IPS-NIHi7 (cell line): ENCODE data around the gene PRRG2.

Experiments
- DNase-seq: peaks from one replicate; pipeline ENCODE4 v3.0.0; 2012; ENCODE audit warnings: mixed read lengths; ENCODE audit errors: extremely low spot score

The PRRG2 gene

DNA sequence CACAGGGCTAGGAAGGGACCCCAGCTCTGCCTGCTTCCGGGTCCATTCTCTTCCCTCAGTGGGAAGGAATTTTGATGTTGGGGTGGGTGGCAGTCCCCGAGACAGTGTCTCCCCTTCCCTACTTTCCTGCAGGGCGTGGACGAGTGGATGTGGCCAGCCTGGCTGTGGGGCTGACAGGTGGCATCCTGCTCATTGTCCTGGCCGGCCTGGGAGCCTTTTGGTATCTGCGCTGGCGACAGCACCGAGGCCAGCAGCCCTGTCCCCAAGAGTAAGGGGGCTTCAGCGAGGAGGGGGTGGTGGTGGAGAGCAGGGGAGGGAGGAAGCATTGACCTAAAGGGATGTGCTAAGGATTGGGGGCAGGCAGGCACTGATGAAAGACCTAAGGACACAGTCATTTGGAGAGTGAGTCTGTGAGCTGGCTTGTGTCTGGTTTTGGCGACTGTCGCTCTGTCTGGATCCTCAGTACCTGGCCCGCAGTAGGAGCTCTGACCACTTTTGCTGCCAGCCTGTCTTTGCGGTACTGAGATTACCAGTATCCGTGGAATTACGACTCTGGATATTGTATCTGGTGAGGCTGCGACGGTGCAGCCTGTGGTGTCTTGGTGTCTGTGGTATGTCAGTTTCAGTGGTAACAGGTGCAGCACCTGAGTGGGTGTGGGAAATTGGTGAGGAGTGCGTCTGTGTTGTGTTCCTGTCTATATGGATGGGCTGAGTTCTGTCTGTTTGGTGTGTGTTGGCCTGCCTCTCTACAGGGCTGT lies 7.4 kb downstream of the PRRG2 start:
- no peak for DNase-seq

- DNase-seq: no peak
Observed at GRCh38 chr19:49589502-49589905, 8.4 kb downstream of the PRRG2 start.

DNA sequence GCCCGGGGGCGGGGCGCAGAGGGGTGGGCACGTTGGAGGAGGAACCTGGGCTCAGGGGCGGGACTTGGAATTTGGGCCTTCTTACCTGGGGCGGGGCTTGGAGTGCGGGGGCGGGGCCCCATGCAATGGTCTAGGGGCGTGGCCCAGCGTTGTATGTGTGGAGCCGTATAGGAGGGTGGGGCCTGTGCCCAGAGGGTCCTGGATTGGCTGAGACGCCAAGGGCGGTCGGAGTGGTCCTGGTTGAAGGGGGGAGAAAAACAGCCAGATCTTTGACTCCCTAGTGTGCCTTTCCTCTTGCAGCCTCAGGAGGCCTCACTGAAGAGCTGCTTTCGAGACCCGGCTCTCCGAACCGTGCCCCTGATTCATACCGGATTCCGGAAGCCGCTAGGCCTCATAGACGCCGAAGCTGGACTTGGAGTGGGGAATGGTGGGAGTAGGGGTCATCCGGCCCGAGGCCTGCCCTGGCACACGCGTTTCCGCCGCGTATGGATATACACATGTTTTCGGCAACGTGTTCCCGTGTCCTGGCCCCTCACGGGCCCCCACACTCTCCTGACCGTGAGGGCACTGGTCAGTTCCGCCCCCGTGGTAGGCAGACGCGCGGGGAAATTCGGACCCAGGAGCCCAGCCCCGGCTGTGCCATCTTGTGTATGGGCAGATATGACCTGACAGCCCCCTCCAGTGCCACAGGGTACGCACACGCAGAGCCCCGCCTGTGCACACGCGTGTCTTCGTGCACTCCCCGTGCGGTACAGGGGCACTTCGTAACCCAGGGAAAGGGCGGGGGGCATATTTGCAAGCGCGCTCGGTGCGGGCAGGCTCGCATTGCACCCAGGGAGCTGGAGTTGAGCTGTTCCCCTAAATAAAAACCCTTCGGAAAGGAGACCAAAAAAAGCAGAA lies 9.2 kb downstream of the PRRG2 start:
- DNase-seq: peak; percentile 95

DNA sequence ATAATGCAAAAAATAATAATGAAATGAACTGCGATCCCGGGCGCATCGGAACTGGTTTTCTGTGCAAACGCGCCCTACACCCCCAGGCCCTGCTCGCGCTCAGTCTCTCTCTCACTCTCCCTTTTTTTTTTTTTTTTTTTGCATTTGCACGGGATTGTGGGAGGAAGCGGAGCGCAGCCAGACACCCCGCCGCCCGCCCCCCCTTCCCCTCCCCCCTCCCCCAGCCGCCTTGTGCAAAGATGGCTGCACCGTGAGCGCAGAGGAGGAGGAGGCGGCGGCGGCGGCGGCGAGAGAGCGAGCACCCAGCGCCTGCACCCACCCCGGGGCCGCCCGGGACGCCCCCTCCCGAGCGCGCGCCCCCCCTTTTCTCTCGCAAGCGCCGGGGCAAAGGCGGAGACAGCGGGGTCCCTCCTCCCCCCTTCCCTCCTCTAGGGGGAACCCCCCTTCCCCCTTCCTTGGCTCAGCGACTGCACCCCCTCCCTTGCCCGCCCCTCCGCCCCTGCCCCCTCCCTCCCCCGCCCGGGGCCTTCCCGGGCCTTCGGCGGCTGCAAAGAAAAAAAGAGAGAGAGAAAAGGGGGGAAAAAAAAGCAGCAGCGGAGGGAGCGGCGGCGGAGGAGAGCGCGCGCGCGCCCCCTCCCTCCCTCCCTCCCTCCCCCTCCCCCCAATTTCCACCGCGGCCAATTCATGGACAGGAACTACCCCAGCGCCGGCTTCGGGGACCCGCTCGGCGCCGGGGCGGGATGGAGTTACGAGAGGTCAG lies 10.0 kb downstream of the PRRG2 start, which contains the start of gene PRR12:
PRR12 (plus strand) TSS at position 212 of the 760 bp plus-strand sequence; CDS start at position 685, 473 bp downstream.
- peak; percentile 72 for DNase-seq

DNA sequence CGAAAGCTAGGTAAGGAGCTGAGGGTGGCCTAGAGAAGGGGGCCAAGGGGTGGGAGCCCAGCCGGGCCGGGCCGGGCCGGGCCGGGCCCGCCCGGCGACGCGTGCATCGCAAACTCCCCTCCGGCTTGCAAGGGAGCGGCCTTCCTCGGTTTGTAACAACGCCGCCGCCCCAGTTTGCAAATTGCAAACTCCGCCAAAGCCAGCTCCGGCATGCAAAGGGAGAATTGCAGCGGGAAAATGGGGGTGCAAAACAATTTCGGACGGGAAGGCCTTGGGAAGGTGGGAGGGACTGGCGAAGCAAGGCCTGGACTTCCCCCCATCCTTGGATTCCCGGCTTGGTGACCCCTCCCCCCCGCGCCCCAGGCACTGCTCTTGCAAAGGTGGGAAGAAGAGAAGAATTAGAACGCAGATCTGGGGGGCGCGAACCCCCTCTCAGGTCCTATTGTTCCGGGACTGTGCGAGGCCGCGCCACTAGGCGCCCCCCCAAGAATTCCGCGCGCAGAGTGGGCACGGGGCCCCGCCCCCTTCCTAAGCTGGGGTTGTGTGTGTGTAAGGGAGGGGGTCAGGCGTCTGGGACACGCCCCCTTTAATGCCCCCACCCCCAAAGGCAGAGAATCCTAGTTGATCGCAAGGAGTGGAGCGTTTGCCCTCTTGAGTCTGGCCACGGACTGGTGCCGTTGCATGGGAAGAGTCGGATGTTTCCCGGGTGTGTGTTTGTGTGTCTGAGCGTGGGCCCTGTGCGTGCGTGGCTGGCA lies 10.8 kb downstream of the PRRG2 start:
- DNase-seq: no peak

GRCh38 chr19:49592486-49593232 lies 11.5 kb downstream of the PRRG2 start:
- DNase-seq: no peak

GRCh38 chr19:49593233-49594113 lies 12.4 kb downstream of the PRRG2 start:
- DNase-seq: peak; percentile 100

DNA sequence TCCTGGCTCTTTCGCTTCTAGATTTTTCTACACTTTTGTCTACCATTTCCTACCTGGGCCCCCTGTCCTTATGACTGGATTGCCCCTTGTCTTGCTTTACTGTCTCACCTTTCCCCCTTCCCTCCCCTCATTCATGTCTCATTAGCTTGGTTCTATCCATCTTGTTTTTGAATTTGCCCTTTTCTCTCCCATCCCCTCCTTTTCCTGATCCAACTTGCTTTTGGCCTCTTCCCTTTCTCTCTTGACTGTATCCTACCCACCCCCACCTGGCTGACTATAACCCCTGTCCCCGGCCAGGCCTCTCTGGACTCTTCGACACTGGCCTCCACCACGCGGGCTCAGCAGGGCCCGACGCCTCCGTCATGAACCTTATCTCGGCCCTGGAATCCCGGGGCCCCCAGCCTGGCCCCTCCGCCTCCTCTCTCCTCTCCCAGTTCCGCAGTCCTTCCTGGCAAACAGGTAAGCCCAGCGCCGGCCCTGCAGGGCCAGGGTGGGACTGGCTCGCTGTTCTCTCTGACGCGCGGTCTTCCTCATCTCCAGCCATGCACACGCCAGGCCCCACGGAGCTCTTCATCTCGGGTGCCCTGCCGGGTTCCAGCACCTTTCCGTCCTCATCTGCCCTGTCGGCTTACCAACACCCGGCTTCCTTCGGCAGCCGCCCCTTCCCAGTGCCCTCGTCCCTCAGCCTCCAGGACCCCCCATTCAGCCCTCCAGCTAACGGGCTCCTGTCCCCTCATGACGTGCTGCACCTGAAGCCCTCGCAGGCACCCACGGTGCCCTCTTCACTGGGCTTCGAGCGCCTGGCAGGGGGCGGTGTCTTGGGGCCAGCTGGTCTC lies 13.3 kb downstream of the PRRG2 start:
- no peak for DNase-seq

DNA sequence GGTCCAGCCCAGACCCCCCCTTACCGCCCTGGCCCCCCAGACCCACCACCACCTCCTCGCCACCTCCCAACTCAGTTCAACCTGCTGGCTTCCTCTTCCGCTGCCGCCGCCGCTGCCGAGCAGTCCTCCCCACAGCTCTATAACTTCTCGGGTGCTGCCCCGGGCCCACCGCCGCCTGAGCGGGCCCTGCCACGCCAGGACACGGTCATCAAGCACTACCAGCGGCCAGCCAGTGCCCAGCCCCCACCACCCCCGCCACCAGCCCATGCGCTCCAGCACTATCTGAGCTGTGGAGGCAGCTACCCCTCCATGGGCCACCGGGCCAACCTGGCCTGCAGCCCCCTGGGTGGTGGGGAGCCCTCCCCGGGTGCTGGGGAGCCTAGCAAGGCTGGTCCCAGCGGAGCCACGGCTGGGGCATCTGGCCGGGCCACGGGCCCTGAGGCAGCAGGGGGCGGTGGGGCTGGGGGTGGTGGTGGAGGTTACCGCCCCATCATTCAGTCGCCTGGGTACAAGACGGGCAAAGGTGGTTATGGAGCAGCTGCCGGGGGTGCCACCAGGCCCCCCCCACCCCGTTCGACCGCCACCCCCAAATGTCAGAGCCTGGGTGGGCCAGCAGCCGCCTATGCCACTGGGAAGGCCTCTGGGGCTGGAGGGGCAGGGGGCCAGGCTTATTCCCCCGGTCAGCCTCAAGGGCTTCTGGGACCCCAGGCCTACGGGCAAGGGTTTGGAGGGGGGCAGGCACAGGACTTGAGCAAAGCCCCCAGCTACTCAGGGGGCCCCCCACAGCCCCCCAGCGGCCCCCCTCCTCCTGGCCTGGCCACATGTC lies 14.1 kb downstream of the PRRG2 start:
- DNase-seq: no peak

GRCh38 chr19:49595819-49596404 lies 14.8 kb downstream of the PRRG2 start:
- no peak for DNase-seq

- no peak for DNase-seq
Observed at GRCh38 chr19:49596407-49596806, 15.3 kb downstream of the PRRG2 start.

DNA sequence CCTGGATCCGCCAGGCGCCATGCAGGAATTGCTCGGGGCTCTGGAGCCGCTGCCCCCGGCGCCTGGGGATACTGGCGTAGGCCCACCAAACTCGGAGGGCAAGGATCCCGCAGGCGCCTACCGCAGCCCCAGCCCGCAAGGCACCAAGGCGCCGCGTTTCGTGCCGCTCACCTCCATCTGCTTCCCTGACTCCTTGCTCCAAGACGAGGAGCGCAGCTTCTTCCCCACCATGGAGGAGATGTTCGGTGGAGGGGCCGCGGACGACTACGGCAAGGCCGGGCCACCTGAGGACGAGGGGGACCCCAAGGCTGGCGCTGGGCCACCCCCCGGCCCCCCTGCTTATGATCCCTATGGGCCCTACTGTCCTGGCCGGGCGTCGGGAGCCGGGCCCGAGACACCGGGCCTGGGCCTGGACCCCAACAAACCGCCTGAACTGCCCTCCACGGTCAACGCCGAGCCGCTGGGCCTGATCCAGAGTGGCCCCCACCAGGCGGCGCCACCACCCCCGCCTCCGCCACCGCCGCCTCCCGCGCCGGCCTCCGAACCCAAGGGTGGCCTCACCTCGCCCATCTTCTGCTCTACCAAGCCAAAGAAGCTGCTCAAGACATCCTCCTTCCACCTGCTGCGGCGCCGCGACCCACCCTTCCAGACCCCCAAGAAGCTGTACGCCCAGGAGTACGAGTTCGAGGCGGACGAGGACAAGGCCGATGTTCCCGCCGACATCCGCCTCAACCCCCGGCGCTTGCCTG lies 16.0 kb downstream of the PRRG2 start:
- DNase-seq: no peak

GRCh38 chr19:49597703-49597974 lies 16.5 kb downstream of the PRRG2 start:
- no peak for DNase-seq

DNA sequence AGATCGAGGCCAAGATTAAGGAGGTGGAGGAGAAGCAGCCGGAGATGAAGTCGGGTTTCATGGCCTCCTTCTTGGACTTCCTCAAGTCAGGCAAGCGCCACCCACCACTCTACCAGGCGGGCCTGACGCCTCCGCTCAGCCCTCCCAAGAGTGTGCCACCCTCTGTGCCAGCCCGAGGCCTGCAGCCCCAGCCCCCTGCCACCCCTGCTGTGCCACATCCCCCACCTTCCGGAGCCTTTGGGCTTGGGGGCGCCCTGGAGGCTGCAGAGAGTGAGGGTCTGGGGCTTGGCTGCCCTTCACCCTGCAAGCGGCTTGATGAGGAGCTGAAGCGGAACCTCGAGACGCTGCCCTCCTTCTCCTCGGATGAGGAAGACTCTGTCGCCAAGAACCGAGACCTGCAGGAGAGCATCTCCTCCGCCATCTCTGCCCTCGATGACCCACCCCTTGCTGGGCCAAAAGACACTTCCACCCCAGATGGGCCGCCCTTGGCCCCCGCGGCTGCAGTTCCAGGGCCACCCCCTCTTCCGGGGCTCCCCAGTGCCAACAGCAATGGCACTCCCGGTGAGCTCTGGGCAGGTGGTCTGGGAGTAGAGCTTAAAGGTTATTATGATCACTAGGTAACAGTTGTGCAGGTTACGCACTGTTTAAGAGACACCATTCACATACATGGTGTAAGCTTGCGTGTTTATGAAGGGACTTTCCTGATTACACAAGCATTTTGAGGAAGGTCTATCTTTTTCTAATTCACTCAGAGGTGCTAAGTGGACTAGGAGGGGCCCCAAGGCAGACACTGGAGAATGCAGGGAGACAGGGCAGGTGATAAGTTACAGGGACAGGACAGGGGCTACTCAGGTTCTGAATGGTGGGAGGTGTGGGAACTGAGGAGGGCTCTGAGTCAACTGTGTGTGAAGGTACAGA lies 18.5 kb downstream of the PRRG2 start:
- DNase-seq: no peak

GRCh38 chr19:49601482-49602038 lies 20.4 kb downstream of the PRRG2 start:
- DNase-seq: no peak
